A549 (cell line): ENCODE data around the gene THYN1.

Source experiments
- KDM5A ChIP-seq: fragments of 200-600 bp; sonication (generic); IDR thresholded peaks from 2 replicates; pipeline ENCODE4 v1.6.1; 2016; ENCODE audit warnings: antibody characterized with exemption, mild to moderate bottlenecking
- NR3C1 ChIP-seq: fragments of >200 bp; sonication (Bioruptor Twin); formaldehyde crosslinking; IDR thresholded peaks from 3 replicates; pipeline ENCODE4 v1.6.1; 2017
- POLR2A ChIP-seq: IDR thresholded peaks from 2 replicates; pipeline ENCODE4 v1.6.1; 2012; ENCODE audit warnings: mild to moderate bottlenecking, low read length
- RAD21 ChIP-seq, 2 experiments: fragments of >200 bp in 1 of 2; sonication (Bioruptor Twin) in 1 of 2; formaldehyde crosslinking in 1 of 2; IDR thresholded peaks in 1 of 2; conservative IDR thresholded peaks in 1 of 2; 2 replicates in 1 of 2; 3 replicates in 1 of 2; pipeline ENCODE4 v1.6.1; 2012 to 2018; ENCODE audit warnings: inconsistent platforms in 1 of 2
- RNF2 ChIP-seq: fragments of 200-600 bp; sonication (generic); IDR thresholded peaks from 2 replicates; pipeline ENCODE4 v1.6.1; 2016; ENCODE audit warnings: low read depth, mild to moderate bottlenecking, antibody characterized with exemption, moderate library complexity, borderline replicate concordance
- TF ChIP-seq, protein P1 (sequence below): fragments of 450-650 bp; IDR thresholded peaks from 2 replicates; pipeline ENCODE4 v1.6.1; 2014; ENCODE audit warnings: antibody characterized with exemption
- TF ChIP-seq, protein P2 (sequence below): fragments of >200 bp; sonication (Bioruptor Twin); formaldehyde crosslinking; IDR thresholded peaks from 3 replicates; pipeline ENCODE4 v1.5.1; 2016
- TF ChIP-seq, protein P3 (sequence below): fragments of 200-600 bp; sonication (generic); IDR thresholded peaks from 2 replicates; pipeline ENCODE4 v1.6.1; 2016; ENCODE audit warnings: antibody characterized with exemption, mild to moderate bottlenecking, moderate library complexity

DNA sequence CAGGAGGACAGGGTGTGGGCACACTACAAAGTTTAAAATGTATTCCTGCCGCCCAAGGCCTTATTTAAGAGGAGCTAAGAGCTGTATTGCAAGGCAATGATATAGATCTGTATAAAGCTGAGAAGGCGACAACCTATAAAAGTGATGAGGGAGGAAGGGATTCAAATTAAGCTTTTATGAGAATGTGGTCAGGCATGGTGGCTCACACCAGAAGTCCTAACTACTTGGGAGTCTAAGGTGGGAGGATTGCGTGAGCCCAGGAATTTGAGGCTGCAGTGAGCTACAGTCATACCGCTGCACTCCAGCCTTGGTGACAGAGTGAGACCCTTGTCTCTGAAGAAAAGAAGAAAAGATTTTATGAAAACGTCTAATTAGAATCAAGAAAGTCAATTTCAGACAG is 13.3 kb upstream of the THYN1 start:
- TF ChIP-seq POLR2A, result no peak
- TF ChIP-seq, protein P1, sequence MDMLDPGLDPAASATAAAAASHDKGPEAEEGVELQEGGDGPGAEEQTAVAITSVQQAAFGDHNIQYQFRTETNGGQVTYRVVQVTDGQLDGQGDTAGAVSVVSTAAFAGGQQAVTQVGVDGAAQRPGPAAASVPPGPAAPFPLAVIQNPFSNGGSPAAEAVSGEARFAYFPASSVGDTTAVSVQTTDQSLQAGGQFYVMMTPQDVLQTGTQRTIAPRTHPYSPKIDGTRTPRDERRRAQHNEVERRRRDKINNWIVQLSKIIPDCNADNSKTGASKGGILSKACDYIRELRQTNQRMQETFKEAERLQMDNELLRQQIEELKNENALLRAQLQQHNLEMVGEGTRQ, result no peak
- TF ChIP-seq, protein P2, sequence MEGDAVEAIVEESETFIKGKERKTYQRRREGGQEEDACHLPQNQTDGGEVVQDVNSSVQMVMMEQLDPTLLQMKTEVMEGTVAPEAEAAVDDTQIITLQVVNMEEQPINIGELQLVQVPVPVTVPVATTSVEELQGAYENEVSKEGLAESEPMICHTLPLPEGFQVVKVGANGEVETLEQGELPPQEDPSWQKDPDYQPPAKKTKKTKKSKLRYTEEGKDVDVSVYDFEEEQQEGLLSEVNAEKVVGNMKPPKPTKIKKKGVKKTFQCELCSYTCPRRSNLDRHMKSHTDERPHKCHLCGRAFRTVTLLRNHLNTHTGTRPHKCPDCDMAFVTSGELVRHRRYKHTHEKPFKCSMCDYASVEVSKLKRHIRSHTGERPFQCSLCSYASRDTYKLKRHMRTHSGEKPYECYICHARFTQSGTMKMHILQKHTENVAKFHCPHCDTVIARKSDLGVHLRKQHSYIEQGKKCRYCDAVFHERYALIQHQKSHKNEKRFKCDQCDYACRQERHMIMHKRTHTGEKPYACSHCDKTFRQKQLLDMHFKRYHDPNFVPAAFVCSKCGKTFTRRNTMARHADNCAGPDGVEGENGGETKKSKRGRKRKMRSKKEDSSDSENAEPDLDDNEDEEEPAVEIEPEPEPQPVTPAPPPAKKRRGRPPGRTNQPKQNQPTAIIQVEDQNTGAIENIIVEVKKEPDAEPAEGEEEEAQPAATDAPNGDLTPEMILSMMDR, result no peak
- no peak for TF ChIP-seq RAD21 (conservative IDR thresholded peaks at IDR 0.05 in 1 of 2, IDR thresholded peaks at IDR 0.05 in 1 of 2)
- TF ChIP-seq NR3C1, result no peak
- TF ChIP-seq RNF2, result no peak
- TF ChIP-seq, protein P3, sequence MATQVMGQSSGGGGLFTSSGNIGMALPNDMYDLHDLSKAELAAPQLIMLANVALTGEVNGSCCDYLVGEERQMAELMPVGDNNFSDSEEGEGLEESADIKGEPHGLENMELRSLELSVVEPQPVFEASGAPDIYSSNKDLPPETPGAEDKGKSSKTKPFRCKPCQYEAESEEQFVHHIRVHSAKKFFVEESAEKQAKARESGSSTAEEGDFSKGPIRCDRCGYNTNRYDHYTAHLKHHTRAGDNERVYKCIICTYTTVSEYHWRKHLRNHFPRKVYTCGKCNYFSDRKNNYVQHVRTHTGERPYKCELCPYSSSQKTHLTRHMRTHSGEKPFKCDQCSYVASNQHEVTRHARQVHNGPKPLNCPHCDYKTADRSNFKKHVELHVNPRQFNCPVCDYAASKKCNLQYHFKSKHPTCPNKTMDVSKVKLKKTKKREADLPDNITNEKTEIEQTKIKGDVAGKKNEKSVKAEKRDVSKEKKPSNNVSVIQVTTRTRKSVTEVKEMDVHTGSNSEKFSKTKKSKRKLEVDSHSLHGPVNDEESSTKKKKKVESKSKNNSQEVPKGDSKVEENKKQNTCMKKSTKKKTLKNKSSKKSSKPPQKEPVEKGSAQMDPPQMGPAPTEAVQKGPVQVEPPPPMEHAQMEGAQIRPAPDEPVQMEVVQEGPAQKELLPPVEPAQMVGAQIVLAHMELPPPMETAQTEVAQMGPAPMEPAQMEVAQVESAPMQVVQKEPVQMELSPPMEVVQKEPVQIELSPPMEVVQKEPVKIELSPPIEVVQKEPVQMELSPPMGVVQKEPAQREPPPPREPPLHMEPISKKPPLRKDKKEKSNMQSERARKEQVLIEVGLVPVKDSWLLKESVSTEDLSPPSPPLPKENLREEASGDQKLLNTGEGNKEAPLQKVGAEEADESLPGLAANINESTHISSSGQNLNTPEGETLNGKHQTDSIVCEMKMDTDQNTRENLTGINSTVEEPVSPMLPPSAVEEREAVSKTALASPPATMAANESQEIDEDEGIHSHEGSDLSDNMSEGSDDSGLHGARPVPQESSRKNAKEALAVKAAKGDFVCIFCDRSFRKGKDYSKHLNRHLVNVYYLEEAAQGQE, result no peak
- no peak for TF ChIP-seq KDM5A
